ENCODE results near the gene STON1.
"Not testable (repeated sequence)": the region's sequence is repeated elsewhere in the genome, so short reads cannot be mapped to it uniquely, and the experiment has no call there.

Gene STON1, protein sequence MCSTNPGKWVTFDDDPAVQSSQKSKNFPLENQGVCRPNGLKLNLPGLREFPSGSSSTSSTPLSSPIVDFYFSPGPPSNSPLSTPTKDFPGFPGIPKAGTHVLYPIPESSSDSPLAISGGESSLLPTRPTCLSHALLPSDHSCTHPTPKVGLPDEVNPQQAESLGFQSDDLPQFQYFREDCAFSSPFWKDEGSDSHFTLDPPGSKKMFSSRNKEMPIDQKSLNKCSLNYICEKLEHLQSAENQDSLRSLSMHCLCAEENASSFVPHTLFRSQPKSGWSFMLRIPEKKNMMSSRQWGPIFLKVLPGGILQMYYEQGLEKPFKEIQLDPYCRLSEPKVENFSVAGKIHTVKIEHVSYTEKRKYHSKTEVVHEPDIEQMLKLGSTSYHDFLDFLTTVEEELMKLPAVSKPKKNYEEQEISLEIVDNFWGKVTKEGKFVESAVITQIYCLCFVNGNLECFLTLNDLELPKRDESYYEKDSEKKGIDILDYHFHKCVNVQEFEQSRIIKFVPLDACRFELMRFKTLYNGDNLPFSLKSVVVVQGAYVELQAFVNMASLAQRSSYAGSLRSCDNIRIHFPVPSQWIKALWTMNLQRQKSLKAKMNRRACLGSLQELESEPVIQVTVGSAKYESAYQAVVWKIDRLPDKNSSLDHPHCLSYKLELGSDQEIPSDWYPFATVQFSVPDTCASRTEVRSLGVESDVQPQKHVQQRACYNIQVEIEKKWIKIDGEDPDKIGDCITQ

DNA sequence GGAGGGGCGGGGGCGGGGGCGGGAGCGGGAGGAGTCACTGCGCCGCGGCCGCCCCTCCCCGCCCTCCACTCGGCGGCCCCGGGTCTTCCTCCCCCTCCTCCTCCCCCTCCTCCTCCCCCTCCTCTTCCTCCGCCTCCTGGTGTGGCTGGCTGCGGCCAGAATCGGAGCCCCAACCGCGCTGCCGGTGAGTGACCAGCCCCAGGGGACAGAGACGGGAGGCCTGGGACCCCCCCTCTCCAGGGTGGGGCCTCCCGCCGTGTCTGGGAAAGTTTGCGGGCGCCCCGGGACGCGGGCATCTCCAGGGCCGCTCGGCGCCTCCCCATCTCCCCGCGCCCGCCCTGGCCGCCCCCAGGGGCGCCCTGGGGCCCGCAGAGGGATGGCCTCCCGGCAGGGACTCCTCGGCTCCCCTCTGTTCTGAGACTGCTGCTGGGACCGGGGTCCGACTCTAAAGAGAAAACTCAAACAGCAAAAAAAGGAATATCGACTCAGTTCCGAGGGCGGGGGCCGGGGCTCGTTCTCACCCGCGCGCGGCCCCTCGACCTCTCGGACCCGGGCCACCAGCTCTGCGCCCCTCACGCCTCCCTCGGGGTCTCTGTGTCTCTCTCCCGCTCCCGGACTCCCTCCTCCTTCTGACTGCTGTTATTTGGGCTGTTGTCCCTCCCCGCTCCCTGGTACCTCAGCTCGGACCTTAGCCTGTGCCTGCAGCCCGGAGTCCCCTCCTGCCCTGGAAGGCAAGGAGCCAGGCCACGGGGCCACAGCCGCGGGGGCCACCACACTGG lies at the start of gene STON1:
Gene STON1 (plus strand): TSS at position 122 of the 779 bp plus-strand sequence. CDS start 50,480 bp downstream, outside the sequence.
- no peak for DNase-seq

DNA sequence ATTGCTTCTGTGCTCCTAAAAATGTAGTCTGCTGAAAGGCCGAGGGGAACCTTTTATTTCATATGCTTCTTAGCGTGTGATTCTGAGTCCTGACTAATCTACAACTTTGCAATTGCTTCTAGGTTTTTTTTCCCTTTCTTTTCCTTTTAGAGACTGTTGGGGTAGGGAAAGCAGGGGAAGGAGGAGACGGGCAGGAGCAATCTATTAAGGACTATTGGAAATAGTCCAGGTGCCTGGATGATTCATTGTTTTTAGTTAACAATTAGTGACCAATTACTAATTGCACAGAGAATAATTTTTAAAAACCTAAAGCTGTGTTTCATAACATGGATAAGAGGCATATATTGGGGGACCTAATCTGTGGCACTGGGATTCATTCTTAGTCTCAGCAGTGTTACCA lies 49.4 kb upstream of the STON1 start:
- DNase-seq = no peak

DNA sequence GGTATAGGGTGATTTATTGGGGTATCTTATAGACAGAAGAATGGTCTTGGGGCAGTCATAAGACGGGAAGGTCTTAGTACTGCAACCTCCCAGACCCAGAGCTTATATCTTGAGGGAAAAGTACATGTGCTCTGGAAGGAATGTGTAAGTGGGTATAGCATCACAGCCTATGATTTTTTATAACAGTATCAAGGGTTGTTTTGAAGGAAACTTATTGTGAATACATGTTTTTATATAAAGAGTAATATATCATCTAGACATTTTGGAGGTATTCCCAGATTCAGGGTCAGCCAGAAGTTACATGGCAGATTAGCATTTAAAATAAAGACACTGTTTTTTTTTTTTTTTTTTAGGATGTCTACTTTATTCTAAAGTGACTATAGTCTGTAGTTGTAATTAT lies 47.6 kb upstream of the STON1 start:
- DNase-seq = no peak

DNA sequence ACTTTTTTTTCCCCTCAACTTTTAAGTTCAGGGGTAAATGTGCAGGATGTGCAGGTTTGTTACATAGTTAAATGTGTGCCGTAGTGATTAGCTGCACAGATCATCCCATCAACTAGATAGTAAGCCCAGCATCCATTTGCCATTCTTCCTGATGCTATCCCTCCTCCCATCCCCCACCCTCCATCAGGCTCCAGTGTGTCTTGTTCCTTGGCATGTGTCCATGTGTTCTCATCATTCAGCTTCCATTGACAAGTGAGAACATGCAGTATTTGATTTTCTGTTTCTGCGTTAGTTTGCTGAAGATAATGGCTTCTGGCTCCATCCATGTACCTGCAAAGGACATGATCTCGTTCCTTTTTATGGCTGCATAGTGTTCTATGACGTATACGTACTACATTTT lies 47.2 kb upstream of the STON1 start:
- DNase-seq = no peak

DNA sequence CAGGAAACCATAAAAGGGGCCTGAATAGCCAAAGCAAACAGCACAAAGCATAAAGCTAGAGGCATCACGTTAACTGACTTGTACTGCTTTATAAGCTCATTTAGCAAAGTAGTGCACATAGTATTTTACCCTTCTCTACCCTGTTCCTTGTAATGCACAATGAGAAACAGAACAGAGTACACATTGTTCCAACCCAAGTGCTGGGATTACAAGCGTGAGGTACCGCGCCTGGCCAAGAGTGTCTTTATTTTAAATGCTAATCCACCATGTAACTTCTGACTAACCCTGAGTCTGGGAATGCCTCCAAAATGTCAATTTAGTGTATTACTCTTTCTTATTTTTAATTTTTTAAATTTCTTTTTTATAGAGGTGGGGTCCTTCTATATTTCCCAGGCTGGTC lies 46.4 kb upstream of the STON1 start:
- DNase-seq = no peak

DNA sequence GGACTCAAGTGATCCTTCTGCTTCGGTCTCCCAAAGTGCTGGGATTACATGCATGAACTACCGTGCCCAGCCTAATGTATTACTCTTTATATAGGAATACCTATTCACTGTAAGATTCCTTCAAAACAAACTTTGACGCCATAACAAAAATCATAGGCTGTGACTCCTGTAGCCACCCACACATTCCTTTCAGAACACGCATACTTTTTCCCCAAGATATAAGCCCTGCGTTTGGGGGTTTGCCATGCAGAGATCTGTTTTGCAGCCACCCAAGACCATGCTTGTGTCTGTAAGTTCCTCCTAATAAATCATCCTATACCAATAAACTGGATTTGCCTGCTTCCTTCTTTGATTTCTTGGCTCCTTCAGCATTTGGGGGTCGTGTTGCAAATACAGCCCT lies 46.0 kb upstream of the STON1 start:
- DNase-seq = no peak

DNA sequence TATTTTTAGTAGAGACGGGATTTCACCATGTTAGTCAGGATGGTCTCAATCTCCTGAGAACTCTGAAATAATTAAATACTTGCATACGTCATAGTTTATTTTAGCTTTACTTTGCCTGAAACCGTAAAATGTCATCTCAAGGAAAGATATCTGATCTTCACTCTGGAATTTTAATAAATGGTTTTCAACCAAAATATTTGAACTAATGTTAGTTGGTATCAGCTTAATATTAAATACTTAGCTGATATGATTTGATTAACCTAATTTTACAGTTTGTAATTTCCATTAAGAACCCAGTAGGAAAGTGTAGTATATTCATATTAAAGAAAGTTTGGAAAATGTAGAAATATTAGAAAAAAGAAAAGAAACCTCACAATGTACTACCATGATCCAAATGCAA lies 41.4 kb upstream of the STON1 start:
- DNase-seq = no peak

DNA sequence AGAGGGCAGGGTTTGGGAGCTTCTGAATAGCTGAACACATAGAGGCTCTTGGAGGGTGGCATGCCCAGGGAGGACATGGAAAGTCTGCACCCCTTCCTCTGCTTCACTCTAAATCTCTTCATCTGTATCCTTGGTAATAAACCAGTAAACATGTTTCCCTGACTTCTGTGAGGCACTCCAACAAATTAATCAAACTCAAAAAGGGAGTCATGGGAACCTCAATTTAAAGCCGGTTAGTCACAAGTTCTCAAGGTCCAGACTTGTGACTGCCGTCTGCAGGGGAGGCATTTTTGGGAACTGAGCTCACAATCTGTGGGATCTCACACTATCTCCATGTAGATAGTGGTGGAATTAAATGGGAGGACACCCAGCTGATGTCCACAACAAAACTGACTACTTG lies 33.1 kb upstream of the STON1 start:
- no peak for DNase-seq

DNA sequence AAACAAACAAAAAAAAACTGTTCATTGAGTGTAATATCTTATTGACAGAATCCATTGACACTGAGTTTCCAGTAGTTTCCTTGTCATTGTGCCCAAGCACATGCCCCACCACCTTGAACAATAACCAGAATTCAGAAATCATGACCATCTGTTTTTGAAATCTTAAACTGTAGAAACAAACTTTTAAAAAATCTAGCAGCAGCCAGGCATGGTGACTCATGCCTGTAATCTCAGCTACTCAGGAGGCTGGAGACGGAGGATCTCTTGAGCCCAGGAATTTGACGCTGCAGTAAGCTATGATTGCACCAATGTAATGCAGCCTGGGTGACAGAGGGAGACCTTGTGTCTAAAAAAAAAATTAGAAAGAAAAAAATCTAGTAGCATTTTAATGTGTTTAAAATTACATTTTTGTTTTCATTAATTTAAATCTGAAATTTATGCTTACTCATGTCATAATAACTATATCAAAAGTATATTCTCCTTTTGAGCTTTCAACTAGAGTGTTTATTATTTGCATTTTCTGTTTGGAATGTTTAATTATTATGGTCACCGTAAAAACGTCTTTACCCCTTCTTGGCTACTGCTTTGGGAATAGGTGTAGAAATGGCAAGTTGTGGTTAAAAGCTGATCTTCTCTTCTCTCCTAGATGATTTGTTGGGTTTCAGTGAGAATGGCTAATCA lies 25.2 kb upstream of the STON1 start:
- no peak for DNase-seq

DNA sequence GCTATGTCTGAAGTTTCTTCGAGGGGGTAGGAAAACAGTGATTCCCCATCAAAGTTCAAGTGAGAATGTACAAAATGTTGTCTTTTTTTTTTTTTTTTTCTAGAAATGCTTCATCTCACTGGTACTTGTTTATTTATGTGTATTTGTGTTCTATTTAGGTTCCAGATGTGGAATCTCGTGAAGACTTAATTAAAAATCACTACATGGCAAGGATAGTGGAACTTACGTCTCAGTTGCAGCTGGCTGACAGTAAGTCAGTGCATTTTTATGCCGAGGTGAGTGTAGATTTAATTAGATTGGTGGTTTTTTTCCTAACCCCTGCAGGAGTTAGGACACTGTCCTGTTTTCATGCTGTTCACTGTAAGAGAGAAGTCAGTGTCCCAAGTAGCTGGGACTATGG lies 22.8 kb upstream of the STON1 start:
- DNase-seq = no peak

DNA sequence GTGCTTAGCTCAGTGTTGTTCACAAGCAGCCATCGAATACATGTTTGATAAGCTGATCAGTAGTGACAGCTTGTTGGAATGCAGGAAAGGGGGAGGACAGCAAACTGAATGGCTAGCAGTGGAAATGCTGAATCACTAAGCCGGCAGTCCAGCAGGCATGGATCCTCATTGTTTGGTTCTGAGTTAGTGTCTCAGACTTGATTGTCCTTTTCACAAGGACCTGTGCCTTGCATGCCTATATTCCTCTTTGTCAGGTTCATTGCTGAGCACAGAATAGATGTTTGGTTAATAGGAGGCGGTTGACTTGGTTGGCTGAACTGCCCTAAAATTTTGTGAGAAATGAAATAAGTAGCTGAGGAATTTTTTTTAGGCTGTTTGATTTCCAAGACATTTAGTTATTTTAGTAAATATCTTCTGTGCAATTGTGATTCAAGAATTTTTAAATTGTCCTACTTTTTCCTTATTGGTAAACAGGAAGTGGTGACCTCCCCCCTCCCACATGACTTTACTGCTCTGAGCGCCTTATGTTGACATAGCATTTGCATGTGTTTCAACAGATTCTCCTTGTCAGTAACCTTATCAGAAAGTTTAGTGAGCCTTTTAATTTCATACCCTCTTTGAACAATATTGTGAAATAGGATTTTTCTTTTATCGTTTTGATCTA lies 21.4 kb upstream of the STON1 start:
- peak; percentile 58 for DNase-seq

DNA sequence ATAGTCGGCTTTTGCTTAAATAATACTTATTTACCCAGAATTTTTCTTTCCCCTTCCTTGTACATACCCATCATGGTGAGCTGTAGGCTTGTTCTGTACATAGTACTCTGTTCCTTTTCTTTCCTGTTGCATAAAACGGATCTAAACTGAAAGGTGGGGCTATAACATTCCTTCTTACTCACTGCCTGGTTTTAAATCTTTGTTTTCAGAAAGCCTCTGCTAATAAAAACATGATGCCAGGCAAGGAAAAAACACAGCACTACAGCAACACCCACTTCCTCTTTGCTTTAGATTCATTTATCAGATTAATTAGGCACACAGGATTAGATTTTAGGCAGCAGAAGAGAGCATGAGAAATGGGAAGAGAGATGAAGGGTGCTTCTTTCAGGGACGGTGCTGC lies 19.6 kb upstream of the STON1 start:
- no peak for DNase-seq

DNA sequence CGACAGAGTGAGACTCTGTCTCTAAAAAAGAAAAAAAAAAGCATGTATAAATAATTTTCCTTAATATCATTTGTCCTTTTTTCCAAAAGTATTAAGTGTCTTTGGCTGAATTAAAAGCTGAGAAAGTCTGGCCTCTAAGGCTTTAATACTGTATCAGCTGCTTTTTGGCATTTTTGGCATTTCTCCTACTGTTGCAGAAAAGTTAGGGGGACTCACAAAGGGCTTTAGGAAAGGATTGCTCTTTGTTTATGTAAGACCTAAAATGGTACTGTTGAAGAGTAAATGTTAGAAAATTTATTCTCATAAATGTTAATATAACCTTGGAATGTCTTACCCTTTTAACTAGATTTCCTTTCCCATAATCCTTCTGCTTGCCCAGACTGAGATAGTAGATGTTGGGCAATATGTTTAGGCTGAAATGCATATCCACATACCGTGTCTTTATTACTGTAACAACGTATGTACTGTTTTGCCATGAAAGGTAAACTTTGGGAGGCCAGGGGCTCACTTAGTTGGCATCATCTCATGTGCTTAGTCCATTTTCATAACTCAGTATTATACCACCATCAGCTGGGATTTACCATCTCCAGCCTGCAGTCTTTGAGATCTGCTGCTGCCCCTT lies 18.0 kb upstream of the STON1 start:
- no peak for DNase-seq

DNA sequence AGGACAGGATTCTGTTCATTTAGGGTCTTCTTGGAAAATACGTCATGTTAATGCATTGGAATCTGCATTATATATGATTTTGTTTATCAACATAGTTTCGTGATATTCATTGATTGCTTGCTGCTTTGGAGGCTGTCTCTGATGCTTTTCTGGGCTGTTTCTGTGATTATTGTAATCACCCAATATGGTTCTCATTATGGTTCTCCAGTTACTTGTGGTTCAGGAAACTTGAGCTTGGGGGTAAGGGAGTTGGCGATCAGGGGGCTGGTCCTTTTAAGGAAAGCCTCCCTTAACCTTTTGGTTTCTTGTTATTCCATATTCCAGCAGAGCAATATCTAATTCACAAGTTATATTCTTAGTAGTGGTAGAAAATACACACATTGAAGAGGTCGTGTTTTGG lies 17.4 kb upstream of the STON1 start:
- no peak for DNase-seq

DNA sequence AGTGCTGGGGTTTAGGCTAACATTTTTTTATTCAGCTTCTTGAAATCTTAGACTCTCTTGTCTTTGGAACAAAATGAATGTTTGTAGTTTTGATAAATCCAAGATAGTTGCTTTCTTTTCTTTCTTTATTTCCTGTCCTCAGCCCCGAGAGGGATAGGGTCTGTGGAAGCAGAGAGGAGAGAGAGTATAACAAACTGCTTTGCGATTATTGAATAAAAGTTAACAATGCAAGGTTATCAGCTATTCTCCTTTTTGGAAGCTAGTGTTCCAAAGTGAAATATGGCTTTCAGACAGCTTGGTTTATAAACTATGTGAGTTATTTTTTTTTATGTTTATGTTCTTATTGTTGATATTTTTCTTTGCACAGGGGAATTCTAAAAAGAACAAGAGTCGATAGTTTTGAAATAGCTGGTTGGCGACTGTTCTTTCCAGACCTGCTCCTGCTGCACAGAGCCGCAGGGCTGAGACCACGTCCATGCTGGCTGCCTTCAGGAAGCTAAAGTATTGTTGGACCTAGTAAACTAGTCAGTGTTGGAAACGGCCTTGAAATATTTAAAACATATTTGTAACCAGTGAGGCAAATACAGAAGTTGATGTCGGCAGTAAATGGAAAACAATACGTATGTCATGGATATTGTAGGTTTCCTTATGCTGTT lies 15.5 kb upstream of the STON1 start:
- no peak for DNase-seq

DNA sequence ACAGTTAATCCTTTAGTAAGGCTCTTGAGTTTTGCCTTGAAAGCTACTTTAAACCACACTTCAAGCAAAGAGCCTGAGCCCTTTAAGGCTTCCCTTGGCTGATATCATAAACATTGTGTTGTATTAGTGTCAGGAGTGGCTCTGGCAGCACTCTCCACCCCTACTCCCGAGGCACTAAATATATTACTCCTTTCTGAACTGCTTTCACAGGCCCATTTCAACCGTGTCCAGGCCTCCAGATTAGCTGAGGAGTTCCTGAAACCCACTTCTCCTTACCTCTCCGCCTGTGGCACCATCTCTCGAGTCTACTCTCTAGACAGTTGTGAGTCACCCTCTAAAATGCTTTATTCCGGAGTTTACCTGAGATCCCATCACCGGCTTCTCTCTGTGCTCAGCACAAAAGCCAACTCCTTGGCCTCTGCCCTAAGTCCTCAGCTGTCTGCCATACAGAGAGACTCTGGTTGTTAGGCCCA lies 14.4 kb upstream of the STON1 start:
- DNase-seq = no peak

DNA sequence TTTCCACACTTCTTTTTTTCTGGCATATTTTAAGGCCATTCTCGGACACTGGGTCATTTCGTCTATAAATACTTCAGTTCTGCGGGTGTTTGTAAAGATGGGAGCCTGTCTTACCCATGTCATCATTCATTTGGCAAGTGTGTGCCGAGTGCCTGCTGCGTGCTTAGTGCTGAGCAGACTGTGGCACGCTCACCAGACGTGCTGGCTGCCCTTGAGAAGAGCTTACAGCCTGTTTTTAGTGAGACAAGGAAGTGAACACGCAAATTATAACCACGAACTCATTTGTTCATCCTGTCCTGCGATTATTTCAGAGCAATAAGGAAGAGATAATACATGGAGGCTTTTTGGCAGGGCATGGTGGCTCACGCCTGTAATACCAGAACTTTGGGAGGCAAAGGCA lies 10.4 kb upstream of the STON1 start:
- no peak for DNase-seq

DNA sequence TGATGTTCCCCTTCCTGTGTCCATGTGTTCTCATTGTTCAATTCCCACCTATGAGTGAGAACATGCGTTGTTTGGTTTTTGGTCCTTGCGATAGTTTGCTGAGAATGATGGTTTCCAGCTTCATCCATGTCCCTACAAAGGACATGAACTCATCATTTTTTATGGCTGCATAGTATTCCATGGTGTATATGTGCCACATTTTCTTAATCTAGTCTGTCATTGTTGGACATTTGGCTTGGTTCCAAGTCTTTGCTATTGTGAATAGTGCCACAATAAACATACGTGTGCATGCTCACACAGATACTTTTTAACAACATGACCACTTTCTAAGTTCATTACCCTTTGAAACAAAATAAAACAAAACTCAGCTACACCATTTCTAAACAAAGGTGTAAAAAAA lies 5.2 kb upstream of the STON1 start:
- DNase-seq = not testable (repeated sequence)

DNA sequence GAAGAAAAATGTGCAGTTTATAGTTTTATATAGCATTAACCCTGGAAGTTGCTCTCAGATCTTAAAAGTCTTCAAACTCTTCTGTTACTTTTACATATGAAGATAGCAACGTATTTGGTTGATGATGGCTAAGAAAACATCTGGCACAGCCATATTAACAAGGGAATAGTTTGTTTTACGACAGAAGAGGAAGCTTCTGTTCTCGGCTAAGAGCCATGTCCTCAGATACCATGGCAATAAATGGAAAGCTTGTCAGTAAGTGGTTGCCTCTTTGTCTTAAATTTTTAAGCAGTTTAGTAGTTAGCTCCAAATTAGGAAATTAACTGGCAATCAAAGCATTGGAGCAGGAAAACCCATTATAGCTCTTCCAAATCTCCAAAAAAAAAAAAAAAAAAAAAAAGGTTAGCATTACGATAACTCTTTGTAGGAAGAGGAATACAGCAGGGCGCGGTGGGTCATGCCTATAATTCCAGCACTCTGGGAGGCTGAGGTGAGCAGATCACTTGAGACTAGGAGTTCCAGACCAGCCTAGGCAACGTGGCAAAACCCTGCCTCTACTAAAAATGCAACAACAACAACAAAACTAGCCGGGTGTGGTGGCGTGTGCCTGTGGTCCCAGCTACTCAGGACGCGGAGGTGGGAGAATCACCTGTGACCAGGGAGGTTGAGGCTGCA lies 4.5 kb upstream of the STON1 start:
- DNase-seq = no peak

DNA sequence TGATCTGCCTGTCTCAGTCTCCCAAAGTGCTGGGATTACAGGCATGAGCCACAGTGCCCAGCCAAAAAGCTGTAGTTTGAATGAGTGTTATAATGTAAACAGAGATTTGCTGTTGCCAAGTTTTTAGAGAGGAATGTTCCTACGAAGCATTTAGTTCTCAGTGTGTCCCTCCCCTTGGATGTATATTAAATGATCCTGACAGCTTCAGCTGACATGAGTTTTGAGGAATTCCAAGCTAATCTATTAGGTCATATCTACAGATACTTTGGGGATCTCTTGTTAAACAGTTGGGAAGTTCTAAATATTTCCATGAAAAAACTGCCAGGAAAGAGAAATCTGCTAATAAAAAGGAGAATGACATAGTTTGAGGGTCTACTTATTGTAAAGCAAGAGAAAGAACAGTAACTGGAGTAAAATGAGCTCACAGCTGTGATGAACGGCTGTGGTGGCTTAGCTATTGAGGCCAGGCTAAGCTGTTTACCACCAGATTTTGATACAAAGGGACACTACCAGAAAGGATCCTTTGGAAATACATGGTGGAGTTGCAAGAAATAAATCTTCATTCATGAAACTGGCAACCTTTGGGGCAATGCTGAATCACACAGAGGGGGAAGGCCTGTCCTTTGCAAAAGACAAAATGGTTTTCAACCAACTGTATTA lies 2.6 kb upstream of the STON1 start:
- DNase-seq = no peak
